Body of pancreas (tissue), 4 donors: ENCODE data around the gene COG3. TPM values are rescaled to one million over a fixed set of nuclear protein-coding genes. Genes with fewer than 3 reads are reported as not detected.

Source experiments
- ATAC-seq: fragments of 150-250 bp; one replicate; pipeline ENCODE4 v1.9.1; 2016
- DNase-seq, 4 donors: peaks; one replicate each; pipeline ENCODE4 v3.0.0-alpha.2; 2019
- H3K27ac ChIP-seq, 4 donors: fragments of 200-600 bp; sonication (generic); 1 replicate in 3 of 4; 2 replicates in 1 of 4; pipeline versions ENCODE4 v1.5.1 to v1.6.1; 2016 to 2019; ENCODE audit warnings: mild to moderate bottlenecking in 1 of 4, mixed read lengths in 1 of 4, moderate library complexity in 1 of 4
- H3K27me3 ChIP-seq, 2 donors: fragments of 200-600 bp; sonication (generic); one replicate each; pipeline ENCODE4 v1.6.0; 2016; ENCODE audit warnings: mild to moderate bottlenecking in 1 of 2
- H3K36me3 ChIP-seq, 2 donors: fragments of 200-600 bp; sonication (generic); replicated peaks in 1 of 2; 2 replicates each; pipeline ENCODE4 v1.5.1; 2016; ENCODE audit warnings: low read depth in 2 of 2; ENCODE audit not compliant: insufficient read depth in 1 of 2
- H3K4me1 ChIP-seq: fragments of 200-600 bp; sonication (generic); one replicate; pipeline ENCODE4 v1.6.0; 2016
- H3K4me3 ChIP-seq, 2 donors: fragments of 200-600 bp; sonication (generic); 1 replicate in 1 of 2; 2 replicates in 1 of 2; pipeline ENCODE4 v1.5.1; 2016 to 2019
- H3K9me3 ChIP-seq, 3 donors: fragments of 200-600 bp; sonication (generic); 1 replicate in 2 of 3; 2 replicates in 1 of 3; pipeline ENCODE4 v1.5.1; 2016
- CTCF ChIP-seq, 7 experiments: fragments of 450-650 bp in 4 of 7; fragments of 200-600 bp in 3 of 7; sonication (generic) in 3 of 7; IDR thresholded peaks; one replicate each; pipeline ENCODE4 v1.5.1; 2016 to 2019; ENCODE audit warnings: antibody characterized with exemption in 7 of 7
- POLR2A ChIP-seq, 3 donors: fragments of 450-650 bp; IDR thresholded peaks; one replicate each; pipeline ENCODE4 v1.6.1; 2016; ENCODE audit warnings: antibody characterized with exemption in 3 of 3, mild to moderate bottlenecking in 2 of 3
- WGBS, 2 donors: methylation state at CpG; one replicate each; pipeline ENCODE4 v1.1.5; 2017; 5-methylcytosine and 5-hydroxymethylcytosine counted together
- intact Hi-C: fragments of 100-400 bp; cut with DNase I; formaldehyde crosslinking; loops from one replicate; pipeline ENCODE4 v1.15.1; 2023
- total RNA-seq, 2 donors: library from RNA; depleted of rRNA; stranded (reverse); fragments of >200 nt; gene quantifications; one replicate each; pipeline ENCODE4 v1.1.0, GENCODE V29; 2016

The COG3 gene
- total RNA-seq, 2 donors from 2014 or later, result 49.0 to 52.7 TPM

DNA sequence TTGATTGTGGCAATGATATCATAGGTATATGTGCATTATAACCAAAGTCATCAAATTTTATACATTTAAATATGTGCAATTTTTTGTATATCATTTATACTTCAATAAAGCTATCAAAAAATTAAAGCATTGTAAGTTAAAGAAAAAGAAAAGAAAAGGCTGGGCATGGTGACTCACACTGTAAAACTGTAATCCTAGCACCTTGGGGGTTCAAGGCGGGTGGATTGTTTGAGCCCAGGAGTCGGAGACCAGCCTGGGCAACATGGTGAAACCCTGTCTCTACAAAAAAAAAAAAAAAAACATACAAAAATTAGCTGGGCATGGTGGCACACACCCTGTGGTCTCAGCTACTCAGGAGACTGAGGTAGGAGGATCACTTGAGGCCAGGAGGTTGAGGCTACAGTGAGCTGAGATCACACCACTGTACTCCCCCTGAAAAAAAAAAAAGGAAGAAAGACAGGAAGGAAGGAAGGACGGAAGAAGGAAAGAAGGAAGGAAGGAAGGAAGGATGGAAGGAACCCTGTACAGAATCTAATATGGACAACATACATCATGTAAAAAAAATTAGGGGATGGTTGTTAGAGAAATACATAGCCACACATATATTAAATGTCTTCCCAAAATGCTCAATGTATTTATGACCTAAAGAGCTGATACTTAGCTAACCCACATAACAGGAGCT is 24.8 kb upstream of the COG3 start:
- 64 to 73% methylated on average over 3 of the region's 3 CpGs for WGBS, 2 donors
- intact Hi-C loops, result no loop called here
- Histone ChIP-seq H3K36me3 (no peaks in the 10 kb centered on the region), H3K4me3 (no peak overlapping the region), H3K9me3 (no peaks in the 10 kb centered on the region), H3K27me3 (no peaks in the 10 kb centered on the region), H3K4me1 (peaks cover 8% of the 10 kb centered on the region), H3K27ac (peak overlapping the region in 2 of 4 donors; percentile 24 to 39)
- TF ChIP-seq POLR2A (IDR thresholded peaks at IDR 0.05) (no peak), CTCF (IDR thresholded peaks at IDR 0.05) (no peak)
- no peak for DNase-seq
- no peak for ATAC-seq

GRCh38 chr13:45441633-45442032 is 23.1 kb upstream of the COG3 start:
- 50 to 54% methylated on average over 2 of the region's 2 CpGs for WGBS, 2 donors
- DNase-seq (no peak), ATAC-seq (no peak)
- no peaks in the 10 kb centered on the region for H3K36me3 ChIP-seq
- peak overlapping the region in 1 of 4 donors; percentile 8 for H3K27ac ChIP-seq
- peaks cover 7% of the 10 kb centered on the region for H3K4me1 ChIP-seq
- H3K4me3 ChIP-seq, result no peak overlapping the region
- H3K27me3 ChIP-seq, result no peaks in the 10 kb centered on the region
- no peaks in the 10 kb centered on the region for H3K9me3 ChIP-seq
- intact Hi-C loops, result no loop called here
- TF ChIP-seq CTCF (IDR thresholded peaks at IDR 0.05) (no peak), POLR2A (IDR thresholded peaks at IDR 0.05) (no peak)

DNA sequence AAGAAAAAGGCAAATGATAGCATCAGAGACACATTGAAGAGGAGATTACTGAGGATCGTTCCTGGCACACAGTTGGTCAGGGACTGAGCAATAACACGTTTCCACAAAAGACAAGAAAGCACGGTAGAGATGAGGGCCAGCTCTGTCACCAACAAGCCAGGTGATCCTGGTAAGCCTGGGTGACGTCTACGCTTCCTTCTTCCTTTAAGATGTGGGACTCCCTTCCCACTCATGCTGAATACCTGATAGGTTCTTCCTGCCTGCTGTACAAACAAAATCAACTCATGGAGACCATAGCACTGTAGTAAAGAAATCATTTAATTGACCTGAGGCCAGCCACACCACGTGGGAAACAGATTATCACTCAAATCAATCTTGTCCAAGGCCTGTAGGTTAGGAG is 19.7 kb upstream of the COG3 start:
- Histone ChIP-seq H3K36me3 (no peaks in the 10 kb centered on the region), H3K27ac (no peak overlapping the region), H3K9me3 (no peaks in the 10 kb centered on the region), H3K27me3 (no peaks in the 10 kb centered on the region), H3K4me3 (no peak overlapping the region), H3K4me1 (peaks cover 31% of the 10 kb centered on the region)
- TF ChIP-seq CTCF (IDR thresholded peaks at IDR 0.05) (no peak), POLR2A (IDR thresholded peaks at IDR 0.05) (no peak)
- WGBS, 2 donors, result 70 to 73% methylated on average over 6 of the region's 6 CpGs
- ATAC-seq, result no peak
- intact Hi-C loops, result no loop called here
- no peak for DNase-seq

- Histone ChIP-seq H3K27ac (no peak overlapping the region), H3K9me3 (no peaks in the 10 kb centered on the region), H3K4me1 (peaks cover 28% of the 10 kb centered on the region), H3K36me3 (no peaks in the 10 kb centered on the region), H3K27me3 (no peaks in the 10 kb centered on the region), H3K4me3 (no peak overlapping the region)
- intact Hi-C loops, result no loop called here
- ATAC-seq (no peak), DNase-seq (no peak)
- TF ChIP-seq CTCF (IDR thresholded peaks at IDR 0.05) (no peak), POLR2A (IDR thresholded peaks at IDR 0.05) (no peak)
- WGBS, 2 donors, result 55 to 71% methylated on average over 7 of the region's 7 CpGs
Observed at GRCh38 chr13:45446181-45446580, 18.6 kb upstream of the COG3 start.

DNA sequence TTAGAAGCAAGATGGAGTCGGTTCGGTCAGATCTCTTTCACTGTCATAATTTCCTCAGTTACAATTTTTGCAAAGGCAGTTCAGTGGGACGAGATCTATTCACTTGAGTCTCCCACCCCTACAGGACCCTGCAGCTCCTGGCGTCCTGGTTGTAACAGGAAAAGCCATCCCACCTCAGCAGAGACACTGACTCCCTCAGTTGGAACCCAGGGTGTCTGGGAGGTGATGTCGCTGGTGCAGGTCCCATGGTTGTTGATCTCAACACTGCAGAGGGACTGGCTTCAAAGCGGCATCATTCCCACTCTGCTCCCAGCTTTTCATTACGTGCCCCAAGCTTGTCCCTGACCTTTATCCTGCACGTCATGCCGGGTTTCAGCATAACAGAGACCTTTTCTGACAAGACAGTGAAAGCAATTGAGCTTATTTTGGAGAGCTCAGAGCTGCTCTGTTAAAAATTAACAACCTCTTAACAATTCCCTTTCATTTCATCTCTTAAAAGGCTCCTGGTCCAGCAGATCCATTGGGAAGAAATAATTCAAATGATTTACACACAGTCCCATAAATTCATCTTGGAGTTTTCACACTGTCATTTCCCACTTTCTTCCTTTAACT is 17.6 kb upstream of the COG3 start:
- Histone ChIP-seq H3K27me3 (no peaks in the 10 kb centered on the region), H3K36me3 (no peaks in the 10 kb centered on the region), H3K9me3 (no peaks in the 10 kb centered on the region), H3K4me1 (peaks cover 28% of the 10 kb centered on the region), H3K27ac (peak overlapping the region in 2 of 4 donors; percentile 12 to 47), H3K4me3 (no peak overlapping the region)
- TF ChIP-seq CTCF (IDR thresholded peaks at IDR 0.05) (no peak), POLR2A (IDR thresholded peaks at IDR 0.05) (no peak)
- DNase-seq (peak in 1 of 4 donors; percentile 22), ATAC-seq (peak; percentile 61)
- WGBS, 2 donors, result 50% methylated on average over 9 of the region's 9 CpGs
- intact Hi-C loops, result no loop called here
